Fibroblast of lung (primary cell): ENCODE measurements around the gene POLR1F. TPM values are rescaled to one million over a fixed set of nuclear protein-coding genes. Genes with fewer than 3 reads are reported as not detected.

Source experiments
- DNase-seq, 2 donors: peaks; one replicate each; pipeline versions ENCODE4 v3.0.0 to v3.0.0-alpha.2; 2010; ENCODE audit warnings: low read depth in 2 of 2
- H2AFZ ChIP-seq: 2 replicates; pipeline ENCODE4 v1.5.1; 2012; ENCODE audit warnings: low read length, control low read depth, inconsistent platforms
- H3K27ac ChIP-seq: 2 replicates; pipeline ENCODE4 v1.5.1; 2011; ENCODE audit warnings: low read length, control low read depth; ENCODE audit not compliant: insufficient read depth
- H3K27me3 ChIP-seq: 2 replicates; pipeline ENCODE4 v1.5.1; 2011; ENCODE audit warnings: mild to moderate bottlenecking, low read length; ENCODE audit not compliant: control insufficient read depth, insufficient read depth
- H3K36me3 ChIP-seq: 2 replicates; pipeline ENCODE4 v1.5.1; 2011; ENCODE audit warnings: low read length; ENCODE audit not compliant: control insufficient read depth, insufficient read depth
- H3K4me1 ChIP-seq: 2 replicates; pipeline ENCODE4 v1.5.1; 2011; ENCODE audit warnings: low read length; ENCODE audit not compliant: control insufficient read depth, insufficient read depth; ENCODE audit errors: extremely low read depth
- H3K4me2 ChIP-seq: 2 replicates; pipeline ENCODE4 v1.5.1; 2011; ENCODE audit warnings: low read length, control low read depth; ENCODE audit not compliant: insufficient read depth; ENCODE audit errors: extremely low read depth
- H3K4me3 ChIP-seq, 4 experiments: fragments of 200-600 bp in 1 of 4; sonication (generic) in 1 of 4; replicated peaks in 1 of 4; 2 replicates each; pipeline ENCODE4 v1.5.1; 2011 to 2016; ENCODE audit warnings: low read length in 4 of 4, low read depth in 3 of 4, mild to moderate bottlenecking in 3 of 4, control low read depth in 2 of 4, inconsistent platforms in 1 of 4, mixed read lengths in 1 of 4; ENCODE audit not compliant: insufficient read depth in 1 of 4; ENCODE audit errors: control extremely low read depth in 1 of 4
- H3K79me2 ChIP-seq: 2 replicates; pipeline ENCODE4 v1.5.1; 2012; ENCODE audit warnings: mild to moderate bottlenecking, low read length, inconsistent platforms; ENCODE audit not compliant: control insufficient read depth, insufficient read depth
- H3K9ac ChIP-seq: 2 replicates; pipeline ENCODE4 v1.5.1; 2011; ENCODE audit warnings: mild to moderate bottlenecking, low read length, control low read depth; ENCODE audit not compliant: insufficient read depth
- H3K9me3 ChIP-seq: 2 replicates; pipeline ENCODE4 v1.5.1; 2012; ENCODE audit warnings: low read depth, low read length; ENCODE audit not compliant: control insufficient read depth, insufficient read depth
- H4K20me1 ChIP-seq: 2 replicates; pipeline ENCODE4 v1.5.1; 2011; ENCODE audit warnings: low read length; ENCODE audit not compliant: control insufficient read depth, insufficient read depth; ENCODE audit errors: extremely low read depth
- CTCF ChIP-seq, 2 donors: IDR thresholded peaks in 1 of 2; conservative IDR thresholded peaks in 1 of 2; 1 replicate in 1 of 2; 2 replicates in 1 of 2; pipeline ENCODE4 v1.5.1; 2011 to 2012; ENCODE audit warnings: low read length in 2 of 2, control low read depth in 1 of 2, inconsistent platforms in 1 of 2, low read depth in 1 of 2, mild to moderate bottlenecking in 1 of 2
- EZH2 ChIP-seq: IDR thresholded peaks from 2 replicates; pipeline ENCODE4 v1.5.1; 2012; ENCODE audit warnings: low read length, control low read depth, mild to moderate bottlenecking; ENCODE audit errors: missing control alignments
- polyA plus RNA-seq, 2 donors: library from polyadenylated mRNA; depleted of rRNA in 1 of 2; stranded (reverse) in 1 of 2; unstranded in 1 of 2; fragments of >200 nt; gene quantifications; 2 replicates each; pipeline ENCODE4 v1.2.1, GENCODE V29; 2011 to 2012; ENCODE audit warnings: missing spikeins in 1 of 2
- total RNA-seq: library from RNA; depleted of rRNA; stranded (reverse); fragments of >200 nt; gene quantifications from 2 replicates; pipeline ENCODE4 v1.2.1, GENCODE V29; 2014

POLR1F gene
- total and polyA plus RNA-seq, 2 donors (not counting 1 experiment from before 2014, with no cell fraction given): 20.5 to 21.3 TPM

- H3K27me3 ChIP-seq: no peaks in the 10 kb centered on the region
- no peaks in the 10 kb centered on the region for H3K4me1 ChIP-seq
- H3K27ac ChIP-seq: no peak overlapping the region
- H3K4me3 ChIP-seq: no peak overlapping the region
- no peak overlapping the region for H2AFZ ChIP-seq
- no peak overlapping the region for H3K4me2 ChIP-seq
- DNase-seq: peak in 1 of 2 donors; percentile 46
- no peaks in the 10 kb centered on the region for H3K79me2 ChIP-seq
- no peaks in the 10 kb centered on the region for H3K36me3 ChIP-seq
- H3K9me3 ChIP-seq: no peaks in the 10 kb centered on the region
- TF ChIP-seq EZH2: no peak
- no peak for TF ChIP-seq CTCF (conservative IDR thresholded peaks at IDR 0.05 in 1 of 2, IDR thresholded peaks at IDR 0.05 in 1 of 2; ENCODE audit: low read depth in 1 of 2, low read length in 2 of 2)
- H4K20me1 ChIP-seq: no peaks in the 10 kb centered on the region
- no peak overlapping the region for H3K9ac ChIP-seq
Observed at GRCh38 chr7:19752020-19752419, 43.2 kb upstream of the POLR1F start.

- H3K27me3 ChIP-seq: no peaks in the 10 kb centered on the region
- no peaks in the 10 kb centered on the region for H3K36me3 ChIP-seq
- TF ChIP-seq CTCF (conservative IDR thresholded peaks at IDR 0.05 in 1 of 2, IDR thresholded peaks at IDR 0.05 in 1 of 2; ENCODE audit: low read depth in 1 of 2, low read length in 2 of 2): no peak
- no peak for TF ChIP-seq EZH2
- no peak overlapping the region for H3K4me2 ChIP-seq
- no peak overlapping the region for H3K4me3 ChIP-seq
- no peak overlapping the region for H2AFZ ChIP-seq
- no peak overlapping the region for H3K27ac ChIP-seq
- H3K4me1 ChIP-seq: no peaks in the 10 kb centered on the region
- no peaks in the 10 kb centered on the region for H4K20me1 ChIP-seq
- no peak overlapping the region for H3K9ac ChIP-seq
- no peaks in the 10 kb centered on the region for H3K9me3 ChIP-seq
- no peaks in the 10 kb centered on the region for H3K79me2 ChIP-seq
- DNase-seq: peak; percentile 4 to 73
Observed at GRCh38 chr7:19749658-19750057, 40.8 kb upstream of the POLR1F start.

- H4K20me1 ChIP-seq: no peaks in the 10 kb centered on the region
- H3K36me3 ChIP-seq: no peaks in the 10 kb centered on the region
- peak; percentile 39 to 65 for DNase-seq
- H3K4me3 ChIP-seq: no peak overlapping the region
- no peak overlapping the region for H3K27ac ChIP-seq
- H3K9me3 ChIP-seq: no peaks in the 10 kb centered on the region
- no peak overlapping the region for H3K9ac ChIP-seq
- peak; percentile 48 to 59 for TF ChIP-seq CTCF (conservative IDR thresholded peaks at IDR 0.05 in 1 of 2, IDR thresholded peaks at IDR 0.05 in 1 of 2; ENCODE audit: low read depth in 1 of 2, low read length in 2 of 2)
- TF ChIP-seq EZH2: no peak
- H3K27me3 ChIP-seq: no peaks in the 10 kb centered on the region
- H2AFZ ChIP-seq: no peak overlapping the region
- H3K4me1 ChIP-seq: no peaks in the 10 kb centered on the region
- no peak overlapping the region for H3K4me2 ChIP-seq
- H3K79me2 ChIP-seq: no peaks in the 10 kb centered on the region
Observed at GRCh38 chr7:19747740-19748339, 39.0 kb upstream of the POLR1F start.
